T1000 (cell line): ENCODE results near the gene C1orf105.

ENCODE experiments used
- DNase-seq: peaks from one replicate; lab custom pipeline; 2025; ENCODE audit warnings: mixed read lengths; lab: John Stamatoyannopoulos, UW

C1orf105 gene

GRCh38 chr1:172460177-172460576, 39.7 kb downstream of the C1orf105 start:
- no peak for DNase-seq

GRCh38 chr1:172460887-172461315, 40.4 kb downstream of the C1orf105 start:
- DNase-seq, result no peak

GRCh38 chr1:172465617-172466016, 45.1 kb downstream of the C1orf105 start:
- no peak for DNase-seq

- no peak for DNase-seq
Measured at GRCh38 chr1:172466795-172467407, 46.4 kb downstream of the C1orf105 start.

GRCh38 chr1:172467446-172467845, 47.0 kb downstream of the C1orf105 start:
- no peak for DNase-seq

- DNase-seq, result no peak
Measured at GRCh38 chr1:172468296-172468695, 47.8 kb downstream of the C1orf105 start.

GRCh38 chr1:172469717-172470116, 49.2 kb downstream of the C1orf105 start:
- DNase-seq, result no peak

GRCh38 chr1:172470149-172470548, 49.7 kb downstream of the C1orf105 start:
- DNase-seq, result no peak

- DNase-seq, result no peak
Measured at GRCh38 chr1:172471666-172472065, 51.2 kb downstream of the C1orf105 start.

- no peak for DNase-seq
Measured at GRCh38 chr1:172472495-172472894, 52.0 kb downstream of the C1orf105 start.

GRCh38 chr1:172473302-172473701, 52.8 kb downstream of the C1orf105 start:
- DNase-seq, result no peak

- no peak for DNase-seq
Measured at GRCh38 chr1:172473842-172474241, 53.4 kb downstream of the C1orf105 start.

GRCh38 chr1:172476218-172476811, 55.8 kb downstream of the C1orf105 start:
- DNase-seq, result no peak

GRCh38 chr1:172477216-172477615, 56.7 kb downstream of the C1orf105 start:
- DNase-seq, result no peak

- DNase-seq, result no peak
Measured at GRCh38 chr1:172477741-172478140, 57.3 kb downstream of the C1orf105 start.

GRCh38 chr1:172478485-172478884, 58.0 kb downstream of the C1orf105 start:
- no peak for DNase-seq

GRCh38 chr1:172480431-172480830, 59.9 kb downstream of the C1orf105 start:
- DNase-seq, result no peak

GRCh38 chr1:172482044-172482443, 61.6 kb downstream of the C1orf105 start:
- no peak for DNase-seq

- no peak for DNase-seq
Measured at GRCh38 chr1:172483448-172483847, 63.0 kb downstream of the C1orf105 start.

GRCh38 chr1:172484252-172484651, 63.8 kb downstream of the C1orf105 start:
- no peak for DNase-seq

- DNase-seq, result no peak
Measured at GRCh38 chr1:172485626-172486025, 65.1 kb downstream of the C1orf105 start.

- DNase-seq, result no peak
Measured at GRCh38 chr1:172486805-172487454, 66.4 kb downstream of the C1orf105 start.

- DNase-seq, result no peak
Measured at GRCh38 chr1:172487550-172487949, 67.1 kb downstream of the C1orf105 start.
